Neuronal stem cell (in vitro differentiated cells): Measurements from ENCODE around the gene TRA2A.
"Not testable (repeated sequence)": the region's sequence is repeated elsewhere in the genome, so short reads cannot be mapped to it uniquely, and the experiment has no call there.

Source experiments
- DNase-seq: peaks from one replicate; pipeline ENCODE4 v3.0.0-alpha.2; 2013; ENCODE audit warnings: low spot score
- H2AFZ ChIP-seq: one replicate; pipeline ENCODE4 v1.6.1; 2013; ENCODE audit warnings: mild to moderate bottlenecking, low read length, inconsistent platforms
- H2AK5ac ChIP-seq: 2 replicates; pipeline ENCODE4 v1.6.1; 2013; ENCODE audit warnings: low read depth, mild to moderate bottlenecking, inconsistent platforms, low read length, moderate library complexity, mixed read lengths
- H2BK120ac ChIP-seq: 2 replicates; pipeline ENCODE4 v1.6.1; 2013; ENCODE audit warnings: low read depth, mild to moderate bottlenecking, inconsistent platforms, low read length, moderate library complexity, mixed read lengths
- H2BK12ac ChIP-seq: one replicate; pipeline ENCODE4 v1.6.1; 2013; ENCODE audit warnings: low read length, inconsistent platforms
- H2BK15ac ChIP-seq: 2 replicates; pipeline ENCODE4 v1.6.1; 2013; ENCODE audit warnings: mild to moderate bottlenecking, low read length, inconsistent platforms, mixed read lengths
- H2BK5ac ChIP-seq: one replicate; pipeline ENCODE4 v1.6.1; 2013; ENCODE audit warnings: inconsistent platforms, mild to moderate bottlenecking, low read length, moderate library complexity
- H3K14ac ChIP-seq: one replicate; pipeline ENCODE4 v1.6.1; 2013; ENCODE audit warnings: low read length, inconsistent platforms
- H3K18ac ChIP-seq: 2 replicates; pipeline ENCODE4 v1.6.1; 2013; ENCODE audit warnings: low read length, inconsistent platforms
- H3K23ac ChIP-seq: 2 replicates; pipeline ENCODE4 v1.6.1; 2013; ENCODE audit warnings: low read depth, mild to moderate bottlenecking, mixed read lengths, low read length, inconsistent platforms; ENCODE audit not compliant: poor library complexity
- H3K27ac ChIP-seq: replicated peaks from 3 replicates; pipeline ENCODE4 v1.5.1; 2013; ENCODE audit warnings: low read length, inconsistent platforms
- H3K27me3 ChIP-seq, 3 experiments: 2 replicates each; pipeline ENCODE4 v1.6.1; 2013; ENCODE audit warnings: low read length in 3 of 3, mild to moderate bottlenecking in 2 of 3, inconsistent platforms in 1 of 3, low read depth in 1 of 3, mixed read lengths in 1 of 3, moderate library complexity in 1 of 3; ENCODE audit not compliant: control insufficient read depth in 3 of 3, insufficient read depth in 3 of 3
- H3K36me3 ChIP-seq, 2 donors: replicated peaks in 1 of 2; 2 replicates each; pipeline ENCODE4 v1.6.1; 2013; ENCODE audit warnings: low read length in 2 of 2; ENCODE audit not compliant: control insufficient read depth in 2 of 2, insufficient read depth in 2 of 2
- H3K4ac ChIP-seq: 2 replicates; pipeline ENCODE4 v1.6.1; 2013; ENCODE audit warnings: inconsistent platforms, mild to moderate bottlenecking, low read length, moderate library complexity
- H3K4me1 ChIP-seq, 2 donors: 1 replicate in 1 of 2; 2 replicates in 1 of 2; pipeline ENCODE4 v1.6.1; 2013; ENCODE audit warnings: low read length in 2 of 2, low read depth in 1 of 2; ENCODE audit not compliant: control insufficient read depth in 2 of 2, insufficient read depth in 1 of 2
- H3K4me2 ChIP-seq: one replicate; pipeline ENCODE4 v1.6.1; 2013; ENCODE audit warnings: mild to moderate bottlenecking, low read length, inconsistent platforms; ENCODE audit not compliant: insufficient read depth, poor library complexity, severe bottlenecking
- H3K4me3 ChIP-seq, 2 donors: 2 replicates each; pipeline ENCODE4 v1.5.1; 2013; ENCODE audit warnings: low read length in 2 of 2, mild to moderate bottlenecking in 2 of 2, inconsistent platforms in 1 of 2, moderate library complexity in 1 of 2
- H3K79me1 ChIP-seq: one replicate; pipeline ENCODE4 v1.6.1; 2013; ENCODE audit warnings: low read depth, mild to moderate bottlenecking, inconsistent platforms, low read length, moderate library complexity
- H3K9ac ChIP-seq: one replicate; pipeline ENCODE4 v1.6.1; 2013; ENCODE audit warnings: mild to moderate bottlenecking, low read depth, low read length, inconsistent platforms; ENCODE audit not compliant: poor library complexity
- H3K9me3 ChIP-seq, 2 donors: replicated peaks in 1 of 2; 2 replicates each; pipeline versions ENCODE3 to v1.6.1; 2013; ENCODE audit warnings: low read length in 2 of 2, mild to moderate bottlenecking in 2 of 2, inconsistent platforms in 1 of 2, low read depth in 1 of 2, mixed read lengths in 1 of 2, moderate library complexity in 1 of 2; ENCODE audit not compliant: control insufficient read depth in 2 of 2, insufficient read depth in 1 of 2
- H4K8ac ChIP-seq: one replicate; pipeline ENCODE4 v1.6.1; 2013; ENCODE audit warnings: low read depth, mild to moderate bottlenecking, inconsistent platforms, low read length, moderate library complexity
- H4K91ac ChIP-seq: one replicate; pipeline ENCODE4 v1.6.1; 2013; ENCODE audit warnings: low read length, low read depth, mild to moderate bottlenecking, inconsistent platforms; ENCODE audit not compliant: poor library complexity
- WGBS, 2 donors: extraction: QIAGEN DNeasy Blood & Tissue Kit; methylation state at CpG; one replicate each; pipeline ENCODE4 v1.1.7; 2013; ENCODE audit warnings: missing lambda C conversion rate in 2 of 2, mixed read lengths in 1 of 2; ENCODE audit not compliant: insufficient read length in 2 of 2, insufficient replicate concordance in 1 of 2; ENCODE audit errors: extremely low coverage in 2 of 2; 5-methylcytosine and 5-hydroxymethylcytosine counted together

The TRA2A gene

GRCh38 chr7:23531050-23531793 is 559 bp downstream of the TRA2A start:
- Histone ChIP-seq H3K9me3 (peaks cover 0 to 14% of the 10 kb centered on the region in 2 donors), H2BK12ac (no peak overlapping the region), H4K8ac (no peak overlapping the region), H2BK120ac (no peak overlapping the region), H3K18ac (peak overlapping the region; percentile 97), H3K79me1 (peaks cover 2% of the 10 kb centered on the region), H2AFZ (peak overlapping the region; percentile 85), H3K9ac (peak overlapping the region; percentile 92), H3K4me3 (peak overlapping the region; percentile 78 to 96), H3K14ac (peak overlapping the region; percentile 5), H2BK15ac (no peak overlapping the region), H3K4ac (peak overlapping the region; percentile 93), H2BK5ac (peak overlapping the region; percentile 95), H3K36me3 (peaks cover 0 to 39% of the 10 kb centered on the region in 2 donors), H2AK5ac (peak overlapping the region; percentile 94), H3K4me1 (peaks cover 0 to 2% of the 10 kb centered on the region in 2 donors), H3K23ac (peak overlapping the region; percentile 82), H3K4me2 (peak overlapping the region; percentile 12), H4K91ac (peak overlapping the region; percentile 97), H3K27ac (peak overlapping the region; percentile 65), H3K27me3 (no peaks in the 10 kb centered on the region)
- WGBS, 2 donors, result no CpG with 5 or more reads among the region's 55 CpGs
- DNase-seq, result peak; percentile 21

GRCh38 chr7:23530405-23530804 is 1.4 kb downstream of the TRA2A start:
- H3K9ac ChIP-seq, result no peak overlapping the region
- no peak overlapping the region for H3K23ac ChIP-seq
- H3K27me3 ChIP-seq, result no peaks in the 10 kb centered on the region
- H3K4me3 ChIP-seq, result peak overlapping the region; percentile 78
- H3K36me3 ChIP-seq, result peaks cover 0 to 47% of the 10 kb centered on the region in 2 donors
- DNase-seq, result no peak
- H2BK15ac ChIP-seq, result no peak overlapping the region
- peaks cover 0 to 14% of the 10 kb centered on the region in 2 donors for H3K9me3 ChIP-seq
- no peak overlapping the region for H3K14ac ChIP-seq
- no CpG with 5 or more reads among the region's 8 CpGs for WGBS, 2 donors
- H2BK5ac ChIP-seq, result no peak overlapping the region
- H3K18ac ChIP-seq, result no peak overlapping the region
- H3K27ac ChIP-seq, result no peak overlapping the region
- H4K8ac ChIP-seq, result no peak overlapping the region
- no peak overlapping the region for H2AK5ac ChIP-seq
- peaks cover 2% of the 10 kb centered on the region for H3K79me1 ChIP-seq
- no peak overlapping the region for H3K4ac ChIP-seq
- H4K91ac ChIP-seq, result no peak overlapping the region
- H3K4me1 ChIP-seq, result peaks cover 0 to 2% of the 10 kb centered on the region in 2 donors
- H2BK120ac ChIP-seq, result no peak overlapping the region
- H2BK12ac ChIP-seq, result no peak overlapping the region
- H3K4me2 ChIP-seq, result peak overlapping the region; percentile 56
- H2AFZ ChIP-seq, result no peak overlapping the region

- Histone ChIP-seq H2BK5ac (no peak overlapping the region), H2BK15ac (no peak overlapping the region), H4K91ac (no peak overlapping the region), H3K4ac (no peak overlapping the region), H3K79me1 (peaks cover 2% of the 10 kb centered on the region), H3K18ac (no peak overlapping the region), H3K27me3 (no peaks in the 10 kb centered on the region), H3K9me3 (peaks cover 0 to 14% of the 10 kb centered on the region in 2 donors), H3K23ac (no peak overlapping the region), H2BK120ac (no peak overlapping the region), H3K14ac (no peak overlapping the region), H4K8ac (no peak overlapping the region), H2AK5ac (no peak overlapping the region), H3K4me1 (peaks cover 0 to 2% of the 10 kb centered on the region in 2 donors), H3K9ac (no peak overlapping the region), H2AFZ (no peak overlapping the region), H3K4me2 (peak overlapping the region; percentile 32), H2BK12ac (no peak overlapping the region), H3K36me3 (peaks cover 0 to 57% of the 10 kb centered on the region in 2 donors), H3K27ac (no peak overlapping the region), H3K4me3 (peak overlapping the region in 1 of 2 donors; percentile 78)
- no CpG with 5 or more reads among the region's 18 CpGs for WGBS, 2 donors
- no peak for DNase-seq
Measured at GRCh38 chr7:23529262-23529859, 2.4 kb downstream of the TRA2A start.

- not testable (repeated sequence) for H3K18ac ChIP-seq, H4K8ac ChIP-seq, H3K4ac ChIP-seq, H2BK12ac ChIP-seq, H3K27ac ChIP-seq, H2AK5ac ChIP-seq, H2AFZ ChIP-seq, H3K9ac ChIP-seq, H2BK15ac ChIP-seq, H3K27me3 ChIP-seq, H3K4me3 ChIP-seq, H3K4me1 ChIP-seq, H4K91ac ChIP-seq, H3K14ac ChIP-seq, H3K4me2 ChIP-seq, H2BK5ac ChIP-seq, H3K23ac ChIP-seq, H2BK120ac ChIP-seq, H3K79me1 ChIP-seq, DNase-seq
- WGBS, 2 donors, result no CpG with 5 or more reads among the region's 7 CpGs
- Histone ChIP-seq H3K36me3 (peaks cover 9 to 89% of the 10 kb centered on the region in 2 donors), H3K9me3 (peaks cover 0 to 12% of the 10 kb centered on the region in 2 donors)
Measured at GRCh38 chr7:23525611-23526010, 6.2 kb downstream of the TRA2A start.
